HCT116 (cell line): ENCODE measurements around the gene NLRP1.

Experiments used
- CEBPB ChIP-seq: IDR thresholded peaks from 2 replicates; pipeline ENCODE4 v1.6.1; 2012; ENCODE audit warnings: low read depth
- ELF1 ChIP-seq: IDR thresholded peaks from 2 replicates; pipeline ENCODE4 v1.6.1; 2012; ENCODE audit warnings: low read depth, borderline replicate concordance
- EZH2 ChIP-seq: fragments of 200-600 bp; sonication (generic); IDR thresholded peaks from 2 replicates; pipeline ENCODE4 v1.6.1; 2017; ENCODE audit warnings: antibody characterized with exemption, mixed run types
- EZH2phosphoT487 ChIP-seq: fragments of 200-600 bp; IDR thresholded peaks from 2 replicates; pipeline ENCODE4 v1.6.1; 2018; ENCODE audit warnings: antibody characterized with exemption, borderline replicate concordance
- POLR2A ChIP-seq: IDR thresholded peaks from 2 replicates; pipeline ENCODE4 v1.7.0; 2011; ENCODE audit warnings: borderline replicate concordance; ENCODE audit not compliant: insufficient read depth, insufficient read length; ENCODE audit errors: extremely low read depth
- POLR2AphosphoS5 ChIP-seq: IDR thresholded peaks from 2 replicates; pipeline ENCODE4 v1.6.1; 2011; ENCODE audit warnings: mild to moderate bottlenecking, low read depth, low read length, moderate library complexity
- RAD21 ChIP-seq: IDR thresholded peaks from 2 replicates; pipeline ENCODE4 v1.6.1; 2012; ENCODE audit warnings: low read depth, mild to moderate bottlenecking
- SP1 ChIP-seq: IDR thresholded peaks from 2 replicates; pipeline ENCODE4 v1.6.1; 2012; ENCODE audit warnings: low read depth
- SRF ChIP-seq: IDR thresholded peaks from 2 replicates; pipeline ENCODE4 v1.6.1; 2012; ENCODE audit warnings: low read depth
- ZFX ChIP-seq: fragments of 450-650 bp; IDR thresholded peaks from 2 replicates; pipeline ENCODE4 v1.6.1; 2017
- TF ChIP-seq, protein P1 (sequence below), 3 experiments: fragments of 200-600 bp in 1 of 3; sonication (generic) in 1 of 3; IDR thresholded peaks in 2 of 3; conservative IDR thresholded peaks in 1 of 3; 2 replicates each; pipeline ENCODE4 v1.5.1; 2012 to 2017; ENCODE audit warnings: low read depth in 2 of 3, low read length in 2 of 3, antibody characterized with exemption in 1 of 3, borderline replicate concordance in 1 of 3, control low read depth in 1 of 3, mild to moderate bottlenecking in 1 of 3, mixed read lengths in 1 of 3, mixed run types in 1 of 3, moderate library complexity in 1 of 3; ENCODE audit not compliant: insufficient read depth in 1 of 3
- TF ChIP-seq, protein P2 (sequence below): IDR thresholded peaks from 2 replicates; pipeline ENCODE4 v1.6.1; 2012; ENCODE audit warnings: low read depth
- TF ChIP-seq, protein P3 (sequence below): IDR thresholded peaks from 2 replicates; pipeline ENCODE4 v1.6.1; 2011; ENCODE audit warnings: mild to moderate bottlenecking, low read length, moderate library complexity; ENCODE audit not compliant: insufficient replicate concordance; ENCODE audit errors: extremely low read depth

DNA sequence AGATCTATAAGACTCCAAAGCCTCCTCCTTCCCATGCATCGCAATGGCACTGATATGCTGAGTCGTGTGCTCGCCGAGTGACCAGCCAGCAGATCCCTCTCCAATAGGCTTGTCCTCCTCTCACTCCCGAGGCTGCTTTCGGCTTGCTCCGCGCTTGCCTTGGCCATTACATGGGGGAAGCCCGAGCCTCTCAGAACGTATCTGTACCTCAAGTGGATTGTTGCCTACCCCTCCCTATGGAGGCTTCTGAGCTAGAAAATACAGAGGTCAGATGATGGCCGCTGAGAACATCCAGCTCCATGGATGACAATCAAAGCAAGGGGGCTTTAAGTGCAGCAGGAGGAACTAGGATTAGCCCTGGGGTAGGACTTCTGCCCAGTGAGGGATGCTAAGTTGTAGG is 7.7 kb upstream of the NLRP1 start:
- TF ChIP-seq, protein P1, sequence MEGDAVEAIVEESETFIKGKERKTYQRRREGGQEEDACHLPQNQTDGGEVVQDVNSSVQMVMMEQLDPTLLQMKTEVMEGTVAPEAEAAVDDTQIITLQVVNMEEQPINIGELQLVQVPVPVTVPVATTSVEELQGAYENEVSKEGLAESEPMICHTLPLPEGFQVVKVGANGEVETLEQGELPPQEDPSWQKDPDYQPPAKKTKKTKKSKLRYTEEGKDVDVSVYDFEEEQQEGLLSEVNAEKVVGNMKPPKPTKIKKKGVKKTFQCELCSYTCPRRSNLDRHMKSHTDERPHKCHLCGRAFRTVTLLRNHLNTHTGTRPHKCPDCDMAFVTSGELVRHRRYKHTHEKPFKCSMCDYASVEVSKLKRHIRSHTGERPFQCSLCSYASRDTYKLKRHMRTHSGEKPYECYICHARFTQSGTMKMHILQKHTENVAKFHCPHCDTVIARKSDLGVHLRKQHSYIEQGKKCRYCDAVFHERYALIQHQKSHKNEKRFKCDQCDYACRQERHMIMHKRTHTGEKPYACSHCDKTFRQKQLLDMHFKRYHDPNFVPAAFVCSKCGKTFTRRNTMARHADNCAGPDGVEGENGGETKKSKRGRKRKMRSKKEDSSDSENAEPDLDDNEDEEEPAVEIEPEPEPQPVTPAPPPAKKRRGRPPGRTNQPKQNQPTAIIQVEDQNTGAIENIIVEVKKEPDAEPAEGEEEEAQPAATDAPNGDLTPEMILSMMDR (IDR thresholded peaks at IDR 0.05 in 2 of 3, conservative IDR thresholded peaks at IDR 0.05 in 1 of 3; ENCODE audit: borderline replicate concordance in 1 of 3, insufficient read depth in 1 of 3, low read depth in 2 of 3, low read length in 2 of 3), result no peak
- TF ChIP-seq CEBPB (no peak), SP1 (no peak), POLR2AphosphoS5 (no peak), EZH2phosphoT487 (no peak), ZFX (no peak), EZH2 (no peak), SRF (no peak), POLR2A (no peak), ELF1 (no peak), RAD21 (no peak)
- TF ChIP-seq, protein P2, sequence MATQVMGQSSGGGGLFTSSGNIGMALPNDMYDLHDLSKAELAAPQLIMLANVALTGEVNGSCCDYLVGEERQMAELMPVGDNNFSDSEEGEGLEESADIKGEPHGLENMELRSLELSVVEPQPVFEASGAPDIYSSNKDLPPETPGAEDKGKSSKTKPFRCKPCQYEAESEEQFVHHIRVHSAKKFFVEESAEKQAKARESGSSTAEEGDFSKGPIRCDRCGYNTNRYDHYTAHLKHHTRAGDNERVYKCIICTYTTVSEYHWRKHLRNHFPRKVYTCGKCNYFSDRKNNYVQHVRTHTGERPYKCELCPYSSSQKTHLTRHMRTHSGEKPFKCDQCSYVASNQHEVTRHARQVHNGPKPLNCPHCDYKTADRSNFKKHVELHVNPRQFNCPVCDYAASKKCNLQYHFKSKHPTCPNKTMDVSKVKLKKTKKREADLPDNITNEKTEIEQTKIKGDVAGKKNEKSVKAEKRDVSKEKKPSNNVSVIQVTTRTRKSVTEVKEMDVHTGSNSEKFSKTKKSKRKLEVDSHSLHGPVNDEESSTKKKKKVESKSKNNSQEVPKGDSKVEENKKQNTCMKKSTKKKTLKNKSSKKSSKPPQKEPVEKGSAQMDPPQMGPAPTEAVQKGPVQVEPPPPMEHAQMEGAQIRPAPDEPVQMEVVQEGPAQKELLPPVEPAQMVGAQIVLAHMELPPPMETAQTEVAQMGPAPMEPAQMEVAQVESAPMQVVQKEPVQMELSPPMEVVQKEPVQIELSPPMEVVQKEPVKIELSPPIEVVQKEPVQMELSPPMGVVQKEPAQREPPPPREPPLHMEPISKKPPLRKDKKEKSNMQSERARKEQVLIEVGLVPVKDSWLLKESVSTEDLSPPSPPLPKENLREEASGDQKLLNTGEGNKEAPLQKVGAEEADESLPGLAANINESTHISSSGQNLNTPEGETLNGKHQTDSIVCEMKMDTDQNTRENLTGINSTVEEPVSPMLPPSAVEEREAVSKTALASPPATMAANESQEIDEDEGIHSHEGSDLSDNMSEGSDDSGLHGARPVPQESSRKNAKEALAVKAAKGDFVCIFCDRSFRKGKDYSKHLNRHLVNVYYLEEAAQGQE, result no peak
- TF ChIP-seq, protein P3, sequence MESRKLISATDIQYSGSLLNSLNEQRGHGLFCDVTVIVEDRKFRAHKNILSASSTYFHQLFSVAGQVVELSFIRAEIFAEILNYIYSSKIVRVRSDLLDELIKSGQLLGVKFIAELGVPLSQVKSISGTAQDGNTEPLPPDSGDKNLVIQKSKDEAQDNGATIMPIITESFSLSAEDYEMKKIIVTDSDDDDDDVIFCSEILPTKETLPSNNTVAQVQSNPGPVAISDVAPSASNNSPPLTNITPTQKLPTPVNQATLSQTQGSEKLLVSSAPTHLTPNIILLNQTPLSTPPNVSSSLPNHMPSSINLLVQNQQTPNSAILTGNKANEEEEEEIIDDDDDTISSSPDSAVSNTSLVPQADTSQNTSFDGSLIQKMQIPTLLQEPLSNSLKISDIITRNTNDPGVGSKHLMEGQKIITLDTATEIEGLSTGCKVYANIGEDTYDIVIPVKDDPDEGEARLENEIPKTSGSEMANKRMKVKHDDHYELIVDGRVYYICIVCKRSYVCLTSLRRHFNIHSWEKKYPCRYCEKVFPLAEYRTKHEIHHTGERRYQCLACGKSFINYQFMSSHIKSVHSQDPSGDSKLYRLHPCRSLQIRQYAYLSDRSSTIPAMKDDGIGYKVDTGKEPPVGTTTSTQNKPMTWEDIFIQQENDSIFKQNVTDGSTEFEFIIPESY, result no peak
